CD8-positive, alpha-beta memory T cell (primary cell): Measurements from ENCODE around the gene ATXN10. TPM values are rescaled to one million over a fixed set of nuclear protein-coding genes. Genes with fewer than 3 reads are reported as not detected.

Source experiments
- CTCF ChIA-PET: fragments of 350-600 bp; sonication (Branson Sonifier 250); formaldehyde crosslinking; loops from one replicate; lab custom pipeline; 2021; ENCODE audit warnings: antibody characterized with exemption; lab: Charles Lee
- POLR2A ChIA-PET: fragments of 350-600 bp; sonication (Branson Sonifier 250); formaldehyde crosslinking; loops from one replicate; lab custom pipeline; 2021; ENCODE audit warnings: antibody characterized with exemption; lab: Charles Lee
- DNase-seq, 5 donors: peaks; one replicate each; pipeline versions ENCODE4 v3.0.0 to v3.0.0-alpha.2; 2020 to 2022; ENCODE audit warnings: mixed read lengths in 1 of 5
- H3K27ac ChIP-seq: one replicate; pipeline ENCODE4 v1.7.0; 2013; ENCODE audit warnings: low read depth, mild to moderate bottlenecking, low read length, moderate library complexity
- H3K27me3 ChIP-seq: 2 replicates; pipeline ENCODE4 v1.7.0; 2013; ENCODE audit warnings: low read length, mild to moderate bottlenecking; ENCODE audit not compliant: insufficient read depth, poor library complexity, severe bottlenecking
- H3K36me3 ChIP-seq: 2 replicates; pipeline ENCODE4 v1.7.0; 2013; ENCODE audit warnings: mild to moderate bottlenecking, low read length, moderate library complexity; ENCODE audit not compliant: insufficient read depth
- H3K4me1 ChIP-seq: 2 replicates; pipeline ENCODE4 v1.7.0; 2013; ENCODE audit warnings: mild to moderate bottlenecking, low read length, moderate library complexity; ENCODE audit not compliant: insufficient read depth
- H3K4me3 ChIP-seq: 2 replicates; pipeline ENCODE4 v1.7.0; 2013; ENCODE audit warnings: mild to moderate bottlenecking, low read length
- H3K9me3 ChIP-seq: 2 replicates; pipeline ENCODE4 v1.7.0; 2013; ENCODE audit warnings: mild to moderate bottlenecking, low read length
- H3K27ac Mint-ChIP-seq, 8 donors: one replicate each; pipeline ENCODE4 v1.8.0; 2020 to 2021; ENCODE audit warnings: mixed read lengths in 8 of 8, mild to moderate bottlenecking in 6 of 8, inconsistent platforms in 3 of 8, moderate library complexity in 3 of 8
- H3K27me3 Mint-ChIP-seq, 2 donors: one replicate each; pipeline ENCODE4 v1.8.0; 2020 to 2021; ENCODE audit warnings: mixed read lengths in 2 of 2, mild to moderate bottlenecking in 1 of 2, moderate library complexity in 1 of 2
- H3K36me3 Mint-ChIP-seq, 3 donors: one replicate each; pipeline ENCODE4 v1.8.0; 2020 to 2021; ENCODE audit warnings: mixed read lengths in 3 of 3, inconsistent platforms in 1 of 3, mild to moderate bottlenecking in 1 of 3
- H3K4me1 Mint-ChIP-seq, 3 donors: one replicate each; pipeline ENCODE4 v1.8.0; 2020 to 2021; ENCODE audit warnings: mixed read lengths in 3 of 3, inconsistent platforms in 1 of 3, mild to moderate bottlenecking in 1 of 3
- H3K4me3 Mint-ChIP-seq, 7 donors: one replicate each; pipeline ENCODE4 v1.8.0; 2020 to 2021; ENCODE audit warnings: mixed read lengths in 7 of 7, mild to moderate bottlenecking in 6 of 7, moderate library complexity in 4 of 7, inconsistent platforms in 2 of 7
- H3K9me3 Mint-ChIP-seq, 5 donors: one replicate each; pipeline ENCODE4 v1.8.0; 2020 to 2022; ENCODE audit warnings: mixed read lengths in 5 of 5, mild to moderate bottlenecking in 3 of 5, moderate library complexity in 2 of 5, inconsistent platforms in 1 of 5
- polyA plus RNA-seq: library from polyadenylated mRNA; unstranded; fragments of 300-500 nt; fragmentation: Illumina TruSeq; gene quantifications from one replicate; pipeline ENCODE4 v1.2.3, GENCODE V29; 2021
- total RNA-seq, 2 experiments: library from RNA; stranded (reverse); gene quantifications; one replicate each; pipeline ENCODE4 v1.2.3, GENCODE V29; 2021

Gene ATXN10
- total and polyA plus RNA-seq, 3 experiments from 2014 or later = 95.7 to 123 (median 122) TPM

GRCh38 chr22:45880091-45880715 lies 208.6 kb downstream of the ATXN10 start:
- H3K4me3 ChIP-seq = no peak overlapping the region
- ChIA-PET POLR2A (no interaction called here), CTCF (no interaction called here)
- H3K36me3 ChIP-seq = no peaks in the 10 kb centered on the region
- H3K9me3 Mint-ChIP-seq = peaks cover 0 to 3% (median 0%) of the 10 kb centered on the region in 5 donors
- H3K4me1 Mint-ChIP-seq = peaks cover 0 to 4% (median 0%) of the 10 kb centered on the region in 3 donors
- H3K36me3 Mint-ChIP-seq = no peaks in the 10 kb centered on the region
- peaks cover 7% of the 10 kb centered on the region for H3K27me3 ChIP-seq
- no peaks in the 10 kb centered on the region for H3K4me1 ChIP-seq
- DNase-seq = no peak
- H3K27ac ChIP-seq = no peak overlapping the region
- H3K27me3 Mint-ChIP-seq = peaks cover 29 to 37% of the 10 kb centered on the region in 2 donors
- no peak overlapping the region for H3K27ac Mint-ChIP-seq
- H3K4me3 Mint-ChIP-seq = no peak overlapping the region
- no peaks in the 10 kb centered on the region for H3K9me3 ChIP-seq

- Mint-ChIP-seq H3K27ac (no peak overlapping the region), H3K4me1 (peaks cover 0 to 4% (median 0%) of the 10 kb centered on the region in 3 donors), H3K36me3 (no peaks in the 10 kb centered on the region), H3K4me3 (no peak overlapping the region), H3K9me3 (peaks cover 0 to 3% (median 0%) of the 10 kb centered on the region in 5 donors), H3K27me3 (peaks cover 29 to 37% of the 10 kb centered on the region in 2 donors)
- H3K27me3 ChIP-seq = peaks cover 7% of the 10 kb centered on the region
- ChIA-PET POLR2A (no interaction called here), CTCF (no interaction called here)
- H3K4me3 ChIP-seq = no peak overlapping the region
- H3K9me3 ChIP-seq = no peaks in the 10 kb centered on the region
- H3K27ac ChIP-seq = no peak overlapping the region
- peak in 1 of 5 donors; percentile 27 for DNase-seq
- H3K4me1 ChIP-seq = no peaks in the 10 kb centered on the region
- H3K36me3 ChIP-seq = no peaks in the 10 kb centered on the region
Measured at GRCh38 chr22:45880716-45881523, 209.3 kb downstream of the ATXN10 start.

GRCh38 chr22:45881524-45881875 lies 209.9 kb downstream of the ATXN10 start:
- ChIA-PET POLR2A (no interaction called here), CTCF (no interaction called here)
- Histone ChIP-seq H3K36me3 (no peaks in the 10 kb centered on the region), H3K4me3 (no peak overlapping the region), H3K9me3 (no peaks in the 10 kb centered on the region), H3K4me1 (no peaks in the 10 kb centered on the region), H3K27me3 (peaks cover 7% of the 10 kb centered on the region), H3K27ac (no peak overlapping the region)
- peaks cover 30 to 39% of the 10 kb centered on the region in 2 donors for H3K27me3 Mint-ChIP-seq
- H3K27ac Mint-ChIP-seq = no peak overlapping the region
- H3K4me3 Mint-ChIP-seq = no peak overlapping the region
- peaks cover 0 to 3% (median 0%) of the 10 kb centered on the region in 5 donors for H3K9me3 Mint-ChIP-seq
- peaks cover 0 to 4% (median 0%) of the 10 kb centered on the region in 3 donors for H3K4me1 Mint-ChIP-seq
- H3K36me3 Mint-ChIP-seq = no peaks in the 10 kb centered on the region
- no peak for DNase-seq

- POLR2A ChIA-PET = no interaction called here
- CTCF ChIA-PET = no interaction called here
- Mint-ChIP-seq H3K27me3 (peaks cover 30 to 43% of the 10 kb centered on the region in 2 donors), H3K36me3 (no peaks in the 10 kb centered on the region), H3K27ac (no peak overlapping the region), H3K4me1 (peaks cover 0 to 4% (median 0%) of the 10 kb centered on the region in 3 donors), H3K9me3 (peaks cover 0 to 3% (median 0%) of the 10 kb centered on the region in 5 donors), H3K4me3 (no peak overlapping the region)
- Histone ChIP-seq H3K27ac (no peak overlapping the region), H3K36me3 (no peaks in the 10 kb centered on the region), H3K4me3 (no peak overlapping the region), H3K4me1 (no peaks in the 10 kb centered on the region), H3K9me3 (no peaks in the 10 kb centered on the region), H3K27me3 (peaks cover 7% of the 10 kb centered on the region)
- peak in 1 of 5 donors; percentile 30 for DNase-seq
Measured at GRCh38 chr22:45882881-45883810, 211.5 kb downstream of the ATXN10 start.

- H3K9me3 Mint-ChIP-seq = peaks cover 0 to 3% (median 0%) of the 10 kb centered on the region in 5 donors
- H3K27ac Mint-ChIP-seq = no peak overlapping the region
- no peaks in the 10 kb centered on the region for H3K36me3 ChIP-seq
- H3K27me3 Mint-ChIP-seq = peaks cover 31 to 43% of the 10 kb centered on the region in 2 donors
- no peak for DNase-seq
- no peaks in the 10 kb centered on the region for H3K9me3 ChIP-seq
- H3K27me3 ChIP-seq = peaks cover 7% of the 10 kb centered on the region
- H3K4me3 Mint-ChIP-seq = no peak overlapping the region
- no peak overlapping the region for H3K4me3 ChIP-seq
- POLR2A ChIA-PET = no interaction called here
- no peaks in the 10 kb centered on the region for H3K36me3 Mint-ChIP-seq
- no peaks in the 10 kb centered on the region for H3K4me1 ChIP-seq
- CTCF ChIA-PET = no interaction called here
- H3K27ac ChIP-seq = no peak overlapping the region
- no peaks in the 10 kb centered on the region for H3K4me1 Mint-ChIP-seq
Measured at GRCh38 chr22:45883811-45884170, 212.2 kb downstream of the ATXN10 start.

- Mint-ChIP-seq H3K4me1 (no peaks in the 10 kb centered on the region), H3K36me3 (no peaks in the 10 kb centered on the region), H3K4me3 (no peak overlapping the region), H3K27ac (no peak overlapping the region), H3K9me3 (peaks cover 0 to 3% (median 0%) of the 10 kb centered on the region in 5 donors), H3K27me3 (peaks cover 31 to 41% of the 10 kb centered on the region in 2 donors)
- CTCF ChIA-PET = no interaction called here
- Histone ChIP-seq H3K27me3 (peaks cover 7% of the 10 kb centered on the region), H3K4me1 (no peaks in the 10 kb centered on the region), H3K4me3 (no peak overlapping the region), H3K27ac (no peak overlapping the region), H3K36me3 (no peaks in the 10 kb centered on the region), H3K9me3 (no peaks in the 10 kb centered on the region)
- peak in 1 of 5 donors; percentile 23 for DNase-seq
- POLR2A ChIA-PET = no interaction called here
Measured at GRCh38 chr22:45884201-45885062, 212.8 kb downstream of the ATXN10 start.

GRCh38 chr22:45885171-45885840 lies 213.7 kb downstream of the ATXN10 start:
- Mint-ChIP-seq H3K9me3 (peaks cover 0 to 3% (median 0%) of the 10 kb centered on the region in 5 donors), H3K4me3 (no peak overlapping the region), H3K27me3 (peaks cover 26 to 34% of the 10 kb centered on the region in 2 donors), H3K4me1 (no peaks in the 10 kb centered on the region), H3K27ac (no peak overlapping the region), H3K36me3 (no peaks in the 10 kb centered on the region)
- ChIA-PET CTCF (no interaction called here), POLR2A (no interaction called here)
- Histone ChIP-seq H3K36me3 (no peaks in the 10 kb centered on the region), H3K27me3 (peaks cover 7% of the 10 kb centered on the region), H3K27ac (no peak overlapping the region), H3K9me3 (no peaks in the 10 kb centered on the region), H3K4me3 (no peak overlapping the region), H3K4me1 (no peaks in the 10 kb centered on the region)
- peak in 1 of 5 donors; percentile 27 for DNase-seq
